ENCODE measurements around the gene PMM2. TPM values are rescaled to one million over a fixed set of nuclear protein-coding genes. Genes with fewer than 3 reads are reported as not detected.
"Not testable (repeated sequence)": the region's sequence is repeated elsewhere in the genome, so short reads cannot be mapped to it uniquely, and the experiment has no call there.

PMM2 gene
- total RNA-seq, 4 donors from 2014 or later, result 15.4 to 29.0 (median 20.3) TPM

DNA sequence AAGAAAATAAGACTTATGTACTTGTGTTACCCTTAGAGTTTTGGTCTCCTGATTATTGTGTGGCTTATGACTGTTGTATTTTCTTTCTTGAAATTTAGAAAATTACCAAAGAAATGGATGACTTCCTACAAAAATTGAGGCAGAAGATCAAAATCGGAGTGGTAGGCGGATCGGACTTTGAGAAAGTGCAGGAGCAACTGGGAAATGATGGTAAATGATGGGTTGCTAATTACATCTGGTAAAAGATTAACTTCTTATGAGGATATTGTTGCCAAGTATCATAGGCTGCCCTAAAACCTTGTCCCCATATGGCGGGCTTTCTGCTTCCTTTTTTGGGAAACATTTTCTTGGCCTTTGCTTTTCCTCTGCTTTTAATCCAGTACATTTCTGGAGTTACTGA lies 4.1 kb downstream of the PMM2 start:
- TF ChIP-seq POLR2A (IDR thresholded peaks at IDR 0.05) (no peak), POLR2AphosphoS5 (IDR thresholded peaks at IDR 0.05) (no peak), EP300 (IDR thresholded peaks at IDR 0.05) (no peak)
- TF ChIP-seq, protein P1, sequence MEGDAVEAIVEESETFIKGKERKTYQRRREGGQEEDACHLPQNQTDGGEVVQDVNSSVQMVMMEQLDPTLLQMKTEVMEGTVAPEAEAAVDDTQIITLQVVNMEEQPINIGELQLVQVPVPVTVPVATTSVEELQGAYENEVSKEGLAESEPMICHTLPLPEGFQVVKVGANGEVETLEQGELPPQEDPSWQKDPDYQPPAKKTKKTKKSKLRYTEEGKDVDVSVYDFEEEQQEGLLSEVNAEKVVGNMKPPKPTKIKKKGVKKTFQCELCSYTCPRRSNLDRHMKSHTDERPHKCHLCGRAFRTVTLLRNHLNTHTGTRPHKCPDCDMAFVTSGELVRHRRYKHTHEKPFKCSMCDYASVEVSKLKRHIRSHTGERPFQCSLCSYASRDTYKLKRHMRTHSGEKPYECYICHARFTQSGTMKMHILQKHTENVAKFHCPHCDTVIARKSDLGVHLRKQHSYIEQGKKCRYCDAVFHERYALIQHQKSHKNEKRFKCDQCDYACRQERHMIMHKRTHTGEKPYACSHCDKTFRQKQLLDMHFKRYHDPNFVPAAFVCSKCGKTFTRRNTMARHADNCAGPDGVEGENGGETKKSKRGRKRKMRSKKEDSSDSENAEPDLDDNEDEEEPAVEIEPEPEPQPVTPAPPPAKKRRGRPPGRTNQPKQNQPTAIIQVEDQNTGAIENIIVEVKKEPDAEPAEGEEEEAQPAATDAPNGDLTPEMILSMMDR (IDR thresholded peaks at IDR 0.05), result no peak
- Histone ChIP-seq H3K4me3 (no peak overlapping the region), H3K9me3 (no peaks in the 10 kb centered on the region), H3K27me3 (no peaks in the 10 kb centered on the region), H3K36me3 (peaks cover 0 to 64% of the 10 kb centered on the region in 2 donors), H3K27ac (no peak overlapping the region), H3K4me1 (peaks cover 0 to 39% (median 18%) of the 10 kb centered on the region in 3 donors)
- WGBS, 2 donors (ENCODE audit: low coverage in 1 of 2), result 82 to 86% methylated on average over 4 of the region's 4 CpGs
- ATAC-seq, result no peak

DNA sequence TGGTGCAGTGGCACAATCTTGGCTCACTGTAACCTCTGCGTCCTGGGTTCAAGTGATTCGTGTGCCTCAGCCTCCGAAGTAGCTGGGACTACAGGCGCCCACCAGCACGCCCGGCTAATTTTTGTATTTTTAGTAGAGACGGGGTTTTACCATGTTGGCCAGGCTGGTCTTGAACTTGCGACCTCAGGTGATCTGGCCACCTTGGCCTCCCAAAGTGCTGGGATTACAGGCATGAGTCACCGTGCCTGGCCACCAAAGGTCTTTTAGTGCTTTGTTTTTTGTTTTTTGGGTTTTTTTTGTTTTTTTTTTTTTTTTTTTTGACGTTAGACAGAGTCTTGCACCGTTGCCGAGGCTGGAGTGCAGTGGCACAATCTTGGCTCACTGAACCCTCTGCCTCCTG lies 6.1 kb downstream of the PMM2 start:
- WGBS, 2 donors (ENCODE audit: low coverage in 1 of 2), result 80 to 88% methylated on average over 4 to 9 of the region's 12 CpGs
- not testable (repeated sequence) for H3K27ac ChIP-seq, H3K4me3 ChIP-seq, H3K27me3 ChIP-seq, ATAC-seq, H3K9me3 ChIP-seq
- Histone ChIP-seq H3K4me1 (peaks cover 0 to 25% (median 9%) of the 10 kb centered on the region in 3 donors), H3K36me3 (peaks cover 0 to 85% of the 10 kb centered on the region in 2 donors)

DNA sequence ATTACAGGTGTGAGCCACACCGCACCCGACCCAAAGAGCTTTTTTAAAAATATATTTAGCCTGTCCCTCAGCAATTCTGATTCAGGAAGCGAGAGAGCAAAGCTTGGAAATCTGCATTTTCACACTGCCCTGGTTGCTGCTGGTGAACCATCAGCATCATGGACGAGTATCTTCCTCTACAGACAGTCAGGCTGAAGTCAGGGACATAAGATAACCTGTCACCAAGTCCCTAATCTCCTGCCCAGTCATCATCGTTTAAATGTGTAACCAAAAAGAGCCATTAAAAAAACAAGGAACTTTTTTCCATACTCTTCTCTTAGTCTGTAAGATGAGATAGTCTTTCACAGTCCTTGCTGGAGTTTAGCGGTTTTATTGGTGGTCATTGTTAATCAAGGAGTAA lies 6.7 kb downstream of the PMM2 start:
- no peaks in the 10 kb centered on the region for H3K27me3 ChIP-seq
- H3K36me3 ChIP-seq, result peaks cover 0 to 90% of the 10 kb centered on the region in 2 donors
- WGBS, 2 donors (ENCODE audit: low coverage in 1 of 2), result 81 to 89% methylated on average over 3 to 4 of the region's 6 CpGs
- no peak for ATAC-seq
- H3K9me3 ChIP-seq, result no peaks in the 10 kb centered on the region
- no peak overlapping the region for H3K27ac ChIP-seq
- TF ChIP-seq POLR2A (IDR thresholded peaks at IDR 0.05), result no peak
- TF ChIP-seq, protein P1 (IDR thresholded peaks at IDR 0.05), result no peak
- no peak for TF ChIP-seq POLR2AphosphoS5 (IDR thresholded peaks at IDR 0.05)
- no peak for TF ChIP-seq EP300 (IDR thresholded peaks at IDR 0.05)
- H3K4me1 ChIP-seq, result peaks cover 0 to 20% (median 3%) of the 10 kb centered on the region in 3 donors
- H3K4me3 ChIP-seq, result no peak overlapping the region

DNA sequence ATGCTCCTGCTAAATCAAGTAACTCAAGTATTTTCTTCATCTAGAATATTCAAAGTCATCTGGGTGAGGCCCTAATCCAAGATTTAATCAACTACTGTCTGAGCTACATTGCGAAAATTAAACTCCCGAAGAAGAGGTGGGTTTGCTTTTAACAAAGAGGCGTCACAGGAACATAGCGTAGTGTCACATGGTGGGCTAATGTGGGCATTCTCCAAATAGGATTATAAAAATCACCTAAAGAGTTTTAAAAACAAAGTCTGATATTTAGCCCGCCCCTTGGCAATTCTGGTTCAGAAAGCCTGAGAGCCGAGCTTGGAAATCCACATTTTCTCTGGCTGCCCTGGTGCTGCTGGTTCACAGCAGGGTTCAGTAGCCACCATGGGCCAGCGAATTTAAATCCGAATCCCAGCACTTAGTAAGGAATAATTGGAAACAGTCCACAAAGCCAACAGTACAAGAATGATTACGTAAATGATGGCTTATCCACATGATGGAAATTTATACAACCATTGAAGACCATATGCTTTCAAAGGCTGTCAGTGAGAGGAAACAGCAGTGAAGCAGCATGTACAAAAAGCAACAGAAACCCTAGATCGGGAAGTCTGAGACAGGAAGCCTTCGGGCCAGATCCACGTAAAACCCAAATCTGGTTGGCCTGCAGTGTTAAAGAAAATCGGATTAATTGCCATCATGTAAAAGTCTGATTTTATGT lies 8.8 kb downstream of the PMM2 start:
- no peak overlapping the region for H3K27ac ChIP-seq
- H3K4me3 ChIP-seq, result no peak overlapping the region
- no peaks in the 10 kb centered on the region for H3K27me3 ChIP-seq
- TF ChIP-seq POLR2AphosphoS5 (IDR thresholded peaks at IDR 0.05), result no peak
- TF ChIP-seq EP300 (IDR thresholded peaks at IDR 0.05), result no peak
- TF ChIP-seq, protein P1 (IDR thresholded peaks at IDR 0.05), result no peak
- no peak for TF ChIP-seq POLR2A (IDR thresholded peaks at IDR 0.05)
- WGBS, 2 donors (ENCODE audit: low coverage in 1 of 2), result 82 to 85% methylated on average over 13 of the region's 13 CpGs
- no peak for ATAC-seq
- H3K9me3 ChIP-seq, result no peaks in the 10 kb centered on the region
- H3K36me3 ChIP-seq, result peaks cover 0 to 100% of the 10 kb centered on the region in 2 donors
- H3K4me1 ChIP-seq, result no peaks in the 10 kb centered on the region

DNA sequence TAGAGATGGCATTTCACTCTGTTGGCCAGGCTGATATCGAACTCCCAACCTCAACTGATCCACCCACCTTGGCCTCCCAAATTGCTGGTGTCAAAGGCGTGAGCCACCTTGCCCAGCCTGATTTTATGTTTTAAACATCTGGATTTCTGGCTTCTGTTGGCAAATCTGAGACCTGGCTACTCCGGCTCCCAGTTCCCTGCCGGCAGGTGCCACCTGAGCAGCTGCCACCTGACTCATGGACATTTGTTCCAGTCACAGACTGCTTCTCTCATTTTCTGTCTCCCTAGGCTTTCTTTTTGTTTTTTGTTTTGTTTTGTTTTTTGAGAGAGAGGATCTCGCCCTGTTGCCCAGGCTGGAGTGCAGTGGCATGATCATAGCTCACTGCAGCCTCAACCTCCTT lies 9.6 kb downstream of the PMM2 start:
- no peak for TF ChIP-seq POLR2AphosphoS5 (IDR thresholded peaks at IDR 0.05)
- TF ChIP-seq, protein P1 (IDR thresholded peaks at IDR 0.05), result no peak
- no peak for TF ChIP-seq EP300 (IDR thresholded peaks at IDR 0.05)
- no peak for TF ChIP-seq POLR2A (IDR thresholded peaks at IDR 0.05)
- Histone ChIP-seq H3K36me3 (peaks cover 0 to 100% of the 10 kb centered on the region in 2 donors), H3K4me1 (no peaks in the 10 kb centered on the region), H3K4me3 (no peak overlapping the region), H3K9me3 (no peaks in the 10 kb centered on the region), H3K27me3 (no peaks in the 10 kb centered on the region), H3K27ac (no peak overlapping the region)
- ATAC-seq, result no peak
- 91 to 94% methylated on average over 4 of the region's 5 CpGs for WGBS, 2 donors (ENCODE audit: low coverage in 1 of 2)

Measured in gastroesophageal sphincter (tissue), 4 donors.